IPS-18c (cell line): Measurements from ENCODE around the gene ZNF627.
"Not testable (repeated sequence)": the region's sequence is repeated elsewhere in the genome, so short reads cannot be mapped to it uniquely, and the experiment has no call there.

Source experiments
- H3K4me3 ChIP-seq: 2 replicates; pipeline ENCODE4 v1.7.0; 2013; ENCODE audit warnings: low read depth, mild to moderate bottlenecking, low read length, moderate library complexity; ENCODE audit not compliant: insufficient read depth
- H3K9me3 ChIP-seq: one replicate; pipeline ENCODE4 v1.6.1; 2013; ENCODE audit warnings: mild to moderate bottlenecking, low read length, moderate library complexity; ENCODE audit not compliant: control insufficient read depth, insufficient read depth

Gene ZNF627

GRCh38 chr19:11597202-11598102 lies at the start of gene ZNF627:
Gene ZNF627 (plus strand): TSS chr19:11597483. CDS start chr19:11597628, 145 bp downstream.
- H3K4me3 ChIP-seq: peak within 1 kb of the TSS; percentile 98
- no peaks in the 10 kb centered on the region for H3K9me3 ChIP-seq

- Histone ChIP-seq H3K4me3 (no peak overlapping the region), H3K9me3 (no peaks in the 10 kb centered on the region)
These were observed 49.2 kb upstream of the ZNF627 start for GRCh38 chr19:11547929-11548700.

GRCh38 chr19:11549386-11549953 lies 47.8 kb upstream of the ZNF627 start:
- H3K9me3 ChIP-seq: no peaks in the 10 kb centered on the region

GRCh38 chr19:11550265-11550664 lies 47.0 kb upstream of the ZNF627 start:
- Histone ChIP-seq H3K9me3 (no peaks in the 10 kb centered on the region), H3K4me3 (no peak overlapping the region)

More at GRCh38 chr19:11549386-11549953, 47.8 kb upstream of the ZNF627 start:
- H3K4me3 ChIP-seq: no peak overlapping the region

- Histone ChIP-seq H3K9me3 (no peaks in the 10 kb centered on the region), H3K4me3 (no peak overlapping the region)
These were observed 45.6 kb upstream of the ZNF627 start for GRCh38 chr19:11551603-11552235.

GRCh38 chr19:11552666-11553372 lies 44.5 kb upstream of the ZNF627 start:
- H3K4me3 ChIP-seq: no peak overlapping the region
- no peaks in the 10 kb centered on the region for H3K9me3 ChIP-seq

- Histone ChIP-seq H3K9me3 (no peaks in the 10 kb centered on the region), H3K4me3 (no peak overlapping the region)
These were observed 43.1 kb upstream of the ZNF627 start for GRCh38 chr19:11554160-11554559.

GRCh38 chr19:11555246-11555645 lies 42.0 kb upstream of the ZNF627 start:
- H3K9me3 ChIP-seq: no peaks in the 10 kb centered on the region
- H3K4me3 ChIP-seq: no peak overlapping the region

- Histone ChIP-seq H3K9me3 (no peaks in the 10 kb centered on the region), H3K4me3 (no peak overlapping the region)
These were observed 40.5 kb upstream of the ZNF627 start for GRCh38 chr19:11556634-11557420.

- H3K9me3 ChIP-seq: no peaks in the 10 kb centered on the region
- peak within 1 kb of the TSS; percentile 95 for H3K4me3 ChIP-seq
These were observed 38.1 kb upstream of the ZNF627 start, which contains the start of gene ELOF1 for GRCh38 chr19:11558881-11559828. Gene ELOF1 (minus strand): TSS chr19:11559230. CDS start chr19:11554347, 4,883 bp downstream.

GRCh38 chr19:11560404-11561051 lies 36.8 kb upstream of the ZNF627 start:
- Histone ChIP-seq H3K9me3 (no peaks in the 10 kb centered on the region), H3K4me3 (no peak overlapping the region)

GRCh38 chr19:11563532-11563931 lies 33.8 kb upstream of the ZNF627 start:
- H3K9me3 ChIP-seq: no peaks in the 10 kb centered on the region
- H3K4me3 ChIP-seq: no peak overlapping the region

- not testable (repeated sequence) for H3K4me3 ChIP-seq, H3K9me3 ChIP-seq
These were observed 33.0 kb upstream of the ZNF627 start for GRCh38 chr19:11564082-11564807.

GRCh38 chr19:11565649-11565980 lies 31.7 kb upstream of the ZNF627 start:
- not testable (repeated sequence) for H3K9me3 ChIP-seq, H3K4me3 ChIP-seq
